ENCODE results near the gene ZNF862. TPM values are rescaled to one million over a fixed set of nuclear protein-coding genes. Genes with fewer than 3 reads are reported as not detected.
A peak's percentile ranks its signal among the peaks of the same experiment; 100 is the strongest.

Gene ZNF862
- total RNA-seq, 2 donors from 2014 or later: 8.3 to 15.6 TPM

GRCh38 chr7:149830997-149831740 is 7.0 kb upstream of the ZNF862 start:
- no peak for DNase-seq
- Mint-ChIP-seq H3K9me3 (no peaks in the 10 kb centered on the region), H3K4me1 (peaks cover 3% of the 10 kb centered on the region), H3K4me3 (no peak overlapping the region), H3K27me3 (ENCODE audit: insufficient read depth) (peaks cover 26% of the 10 kb centered on the region), H3K36me3 (ENCODE audit: low read depth) (no peaks in the 10 kb centered on the region), H3K27ac (no peak overlapping the region)
- no peak overlapping the region for H3K4me3 ChIP-seq (ENCODE audit: low read length)
- peaks cover 19% of the 10 kb centered on the region for H3K27me3 ChIP-seq (ENCODE audit: control insufficient read depth, insufficient read depth, low read length, poor library complexity, severe bottlenecking)
- no peak overlapping the region for H3K9ac ChIP-seq (ENCODE audit: extremely low read depth, low read length, poor library complexity, severe bottlenecking)
- no peak for TF ChIP-seq CTCF (conservative IDR thresholded peaks at IDR 0.05)
- no peak overlapping the region for H3K27ac ChIP-seq (ENCODE audit: low read depth, low read length)
- H3K9me3 ChIP-seq (ENCODE audit: control insufficient read depth, low read length): no peaks in the 10 kb centered on the region
- whole genome bisulfite sequencing, 2 experiments (ENCODE audit: insufficient coverage in 1 of 2, insufficient read length in 1 of 2): 63 to 72% methylated on average over 7 to 11 of the region's 11 CpGs
- H3K36me3 ChIP-seq (ENCODE audit: control insufficient read depth, insufficient read depth, low read length): no peaks in the 10 kb centered on the region
- H3K4me1 ChIP-seq (ENCODE audit: control insufficient read depth, insufficient read depth, low read length): no peaks in the 10 kb centered on the region

DNA sequence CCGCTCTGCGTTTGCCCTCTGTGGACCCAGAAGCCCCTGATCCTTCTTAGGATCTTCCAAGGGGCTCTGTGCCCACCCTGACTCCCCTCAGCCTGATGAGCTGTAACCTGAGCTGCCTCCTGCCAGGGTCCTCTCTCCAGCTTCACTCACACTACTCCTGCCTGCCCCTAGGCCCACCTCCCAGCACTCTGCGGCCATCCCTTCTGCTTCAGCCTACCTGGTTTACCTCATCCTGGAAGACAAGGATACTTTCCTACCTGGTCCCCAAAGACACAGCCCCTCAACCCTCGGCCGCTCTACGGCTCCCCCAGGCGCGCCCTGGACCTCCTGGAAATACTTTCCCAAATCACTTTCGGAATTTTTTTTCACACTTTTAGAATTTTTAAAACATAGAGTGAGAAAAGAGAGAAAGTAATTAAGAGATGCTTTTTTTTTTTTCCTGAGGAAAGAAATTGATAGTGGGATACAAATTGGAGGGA is 6.4 kb upstream of the ZNF862 start:
- 75% methylated on average over 8 of the region's 9 CpGs; no CpG with 5 or more reads in 1 of the 2 experiments for WGBS, 2 experiments (ENCODE audit: insufficient coverage in 1 of 2, insufficient read length in 1 of 2)
- Mint-ChIP-seq H3K36me3 (ENCODE audit: low read depth) (no peaks in the 10 kb centered on the region), H3K9me3 (no peaks in the 10 kb centered on the region), H3K27me3 (ENCODE audit: insufficient read depth) (peaks cover 31% of the 10 kb centered on the region), H3K4me1 (peaks cover 3% of the 10 kb centered on the region), H3K27ac (no peak overlapping the region), H3K4me3 (no peak overlapping the region)
- Histone ChIP-seq H3K36me3 (ENCODE audit: control insufficient read depth, insufficient read depth, low read length) (no peaks in the 10 kb centered on the region), H3K27me3 (ENCODE audit: control insufficient read depth, insufficient read depth, low read length, poor library complexity, severe bottlenecking) (peaks cover 25% of the 10 kb centered on the region), H3K4me1 (ENCODE audit: control insufficient read depth, insufficient read depth, low read length) (no peaks in the 10 kb centered on the region), H3K4me3 (ENCODE audit: low read length) (no peak overlapping the region), H3K27ac (ENCODE audit: low read depth, low read length) (no peak overlapping the region), H3K9ac (ENCODE audit: extremely low read depth, low read length, poor library complexity, severe bottlenecking) (no peak overlapping the region), H3K9me3 (ENCODE audit: control insufficient read depth, low read length) (no peaks in the 10 kb centered on the region)
- TF ChIP-seq CTCF (conservative IDR thresholded peaks at IDR 0.05): no peak
- peak; percentile 72 for DNase-seq

GRCh38 chr7:149832332-149833041 is 5.7 kb upstream of the ZNF862 start:
- Histone ChIP-seq H3K4me1 (ENCODE audit: control insufficient read depth, insufficient read depth, low read length) (no peaks in the 10 kb centered on the region), H3K36me3 (ENCODE audit: control insufficient read depth, insufficient read depth, low read length) (no peaks in the 10 kb centered on the region), H3K9me3 (ENCODE audit: control insufficient read depth, low read length) (no peaks in the 10 kb centered on the region), H3K27ac (ENCODE audit: low read depth, low read length) (no peak overlapping the region), H3K27me3 (ENCODE audit: control insufficient read depth, insufficient read depth, low read length, poor library complexity, severe bottlenecking) (peaks cover 27% of the 10 kb centered on the region), H3K4me3 (ENCODE audit: low read length) (no peak overlapping the region), H3K9ac (ENCODE audit: extremely low read depth, low read length, poor library complexity, severe bottlenecking) (no peak overlapping the region)
- H3K9me3 Mint-ChIP-seq: no peaks in the 10 kb centered on the region
- H3K4me1 Mint-ChIP-seq: peaks cover 4% of the 10 kb centered on the region
- H3K27ac Mint-ChIP-seq: no peak overlapping the region
- 89% methylated on average over 8 to 13 of the region's 13 CpGs for WGBS, 2 experiments (ENCODE audit: insufficient coverage in 1 of 2, insufficient read length in 1 of 2)
- H3K27me3 Mint-ChIP-seq (ENCODE audit: insufficient read depth): peaks cover 35% of the 10 kb centered on the region
- no peaks in the 10 kb centered on the region for H3K36me3 Mint-ChIP-seq (ENCODE audit: low read depth)
- peak; percentile 28 for TF ChIP-seq CTCF (conservative IDR thresholded peaks at IDR 0.05)
- no peak overlapping the region for H3K4me3 Mint-ChIP-seq
- DNase-seq: no peak

Data from endodermal cell (in vitro differentiated cells).